ENCODE results near the gene ABCA13.

- no peak for TF ChIP-seq TAF1 (IDR thresholded peaks at IDR 0.05; ENCODE audit: borderline replicate concordance, low read depth, low read length)
- no peak for TF ChIP-seq POLR2AphosphoS5 (IDR thresholded peaks at IDR 0.05; ENCODE audit: low read depth, low read length)
- TF ChIP-seq POLR2A (IDR thresholded peaks at IDR 0.05; ENCODE audit: low read depth, low read length) = no peak
These were observed 346.8 kb downstream of the ABCA13 start for GRCh38 chr7:48518092-48518491.

Measured in GM12892 (cell line).